KBM-7 (cell line): ENCODE measurements around the gene NMT2.
"Not testable (repeated sequence)": the region's sequence is repeated elsewhere in the genome, so short reads cannot be mapped to it uniquely, and the experiment has no call there.

Source experiments
- DNase-seq: peaks from one replicate; pipeline ENCODE4 v3.0.0-alpha.2; 2015
- in situ Hi-C: fragments of 300-500 bp; cut with MboI; formaldehyde crosslinking; loops from 2 replicates; pipeline ENCODE4 v1.14.3; 2020; ENCODE audit warnings: low sequenced_read_pairs, low pct_unique_long_range_greater_than_20kb, mixed read lengths

NMT2 gene

DNA sequence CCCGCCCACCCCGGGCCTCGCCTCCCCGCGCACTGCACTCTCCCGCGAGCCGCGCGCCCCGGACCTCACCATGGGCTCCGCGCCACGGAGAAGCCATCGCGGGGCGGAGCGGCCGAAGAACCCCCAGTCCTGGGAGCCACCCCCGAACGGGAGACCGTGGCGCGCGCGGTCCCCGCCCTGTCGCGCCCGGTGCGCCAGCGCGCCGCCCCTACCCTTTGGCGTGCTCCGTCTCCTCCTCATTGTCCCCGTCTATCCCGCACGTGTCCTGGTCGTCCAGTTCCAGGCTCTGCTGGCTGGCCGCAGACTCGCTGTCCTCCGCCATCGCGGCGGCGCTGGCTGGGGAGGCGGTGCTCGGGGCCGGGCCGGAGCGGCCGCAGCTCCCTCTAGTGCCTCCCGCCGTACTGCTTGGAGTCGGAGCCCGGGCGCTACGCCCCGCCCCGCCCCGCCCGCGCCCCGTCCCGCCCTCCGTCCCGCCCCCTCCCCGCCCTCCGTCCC is at the start of gene NMT2:
TSS of gene NMT2 (minus strand) at position 403 of the 495 bp plus-strand sequence. CDS start at position 322, 81 bp downstream.
- in situ Hi-C loops, result no loop called here

DNA sequence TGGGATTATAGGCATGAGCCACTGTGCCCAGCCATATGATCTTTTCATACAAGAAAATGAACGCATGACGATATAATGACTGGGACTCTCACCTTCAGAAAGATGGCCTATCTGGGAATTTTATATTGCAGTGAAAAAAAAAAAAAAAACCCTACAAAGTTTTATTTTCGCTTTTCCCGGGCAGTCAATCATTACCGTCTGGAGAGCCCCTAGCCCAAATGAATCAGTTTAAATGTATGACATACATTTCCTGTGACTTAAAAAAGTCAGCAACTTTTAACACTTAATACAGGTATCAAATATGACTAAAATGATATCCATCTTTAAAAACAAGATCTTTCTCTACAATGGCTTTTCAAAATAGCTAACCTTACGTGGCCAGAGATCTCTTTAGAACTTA is 48.2 kb upstream of the NMT2 start:
- DNase-seq, result no peak
- in situ Hi-C loops, result no loop called here

More for the DNA sequence above, at the start of gene NMT2:
- DNase-seq, result peak; percentile 78

DNA sequence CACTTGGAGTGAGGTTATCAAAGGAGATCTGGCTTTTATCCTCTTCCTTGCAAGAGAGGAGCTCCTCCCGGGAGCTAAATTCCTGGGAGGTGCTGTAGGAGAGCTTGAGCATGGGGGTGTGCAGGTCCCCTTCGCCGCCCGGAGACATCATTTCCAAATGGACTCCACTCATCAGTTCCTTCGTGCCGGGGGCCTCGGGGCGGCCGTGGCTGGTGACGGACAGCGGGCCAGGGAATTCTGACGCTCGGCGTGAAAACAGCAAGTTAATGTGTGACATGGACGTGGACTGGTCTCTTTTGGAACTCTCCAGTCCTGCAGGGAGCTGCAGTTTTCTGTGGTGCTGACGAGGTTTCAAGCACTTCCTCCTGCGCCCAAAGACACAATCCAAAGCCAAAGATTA is 45.7 kb upstream of the NMT2 start:
- no peak for DNase-seq
- in situ Hi-C loops, result no loop called here

DNA sequence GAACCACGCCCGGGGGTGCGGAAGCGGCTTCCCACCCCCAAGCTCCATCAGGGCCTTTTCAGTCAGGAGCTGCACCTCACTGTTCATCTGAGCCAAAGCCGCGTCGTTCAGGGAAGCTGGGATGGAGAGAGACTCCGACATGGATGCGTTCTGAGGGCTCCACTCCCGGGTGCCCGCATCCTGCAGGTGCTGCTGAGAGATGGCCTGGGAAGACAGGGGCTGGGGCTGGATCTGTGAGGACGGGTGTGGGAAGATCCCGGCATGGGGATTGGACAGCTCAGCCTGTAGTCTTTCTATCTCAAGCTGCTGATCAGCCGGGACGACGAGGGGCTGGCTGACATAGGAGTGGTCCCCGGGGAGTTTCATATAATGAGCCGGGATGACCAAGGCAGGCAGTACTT is 45.0 kb upstream of the NMT2 start:
- DNase-seq, result no peak
- in situ Hi-C loops, result no loop called here

DNA sequence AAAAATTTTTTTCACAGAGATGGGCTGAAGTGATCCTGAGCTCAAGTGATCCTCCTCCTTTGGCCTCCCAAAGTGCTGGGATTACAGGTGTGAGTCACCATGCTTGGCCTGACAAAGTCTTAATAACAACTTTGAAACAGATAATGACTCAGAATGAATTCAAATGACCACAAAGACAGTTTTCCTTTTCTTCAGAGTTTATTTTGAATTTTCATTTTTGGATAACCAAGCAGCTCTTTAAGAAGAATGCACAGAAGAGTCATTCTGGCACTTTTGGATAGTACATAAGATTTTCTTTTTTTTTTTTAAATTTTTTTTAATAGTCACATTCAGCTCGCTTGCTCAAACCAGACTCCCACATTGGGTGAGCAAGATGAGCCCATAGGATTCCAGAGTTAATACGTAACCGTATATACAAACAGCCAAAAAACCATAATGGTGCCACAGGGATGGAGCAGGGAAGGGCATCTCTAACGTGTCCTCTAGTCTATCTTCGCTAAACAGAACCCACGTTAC is 43.0 kb upstream of the NMT2 start:
- DNase-seq, result no peak
- in situ Hi-C loops, result no loop called here

DNA sequence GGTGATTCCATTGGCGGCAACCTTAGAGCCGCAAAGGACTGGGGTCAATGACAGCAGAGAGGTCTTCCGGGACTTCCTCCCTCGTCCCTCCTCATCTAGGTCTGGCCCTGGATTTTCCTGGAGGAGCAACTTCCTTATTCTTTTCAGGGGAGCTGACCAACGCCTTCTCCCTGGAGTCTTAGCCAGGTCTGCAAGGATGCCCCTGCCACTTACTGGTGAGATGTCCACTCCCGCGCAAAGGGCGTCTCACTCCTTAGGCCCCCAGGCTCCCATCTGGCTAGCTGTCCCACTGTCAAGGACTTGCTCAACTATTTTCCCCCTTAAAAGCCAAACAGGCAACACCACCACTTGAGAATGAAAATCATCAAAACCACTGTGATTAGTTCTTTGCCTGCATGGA is 42.0 kb upstream of the NMT2 start:
- in situ Hi-C loops, result no loop called here
- no peak for DNase-seq

DNA sequence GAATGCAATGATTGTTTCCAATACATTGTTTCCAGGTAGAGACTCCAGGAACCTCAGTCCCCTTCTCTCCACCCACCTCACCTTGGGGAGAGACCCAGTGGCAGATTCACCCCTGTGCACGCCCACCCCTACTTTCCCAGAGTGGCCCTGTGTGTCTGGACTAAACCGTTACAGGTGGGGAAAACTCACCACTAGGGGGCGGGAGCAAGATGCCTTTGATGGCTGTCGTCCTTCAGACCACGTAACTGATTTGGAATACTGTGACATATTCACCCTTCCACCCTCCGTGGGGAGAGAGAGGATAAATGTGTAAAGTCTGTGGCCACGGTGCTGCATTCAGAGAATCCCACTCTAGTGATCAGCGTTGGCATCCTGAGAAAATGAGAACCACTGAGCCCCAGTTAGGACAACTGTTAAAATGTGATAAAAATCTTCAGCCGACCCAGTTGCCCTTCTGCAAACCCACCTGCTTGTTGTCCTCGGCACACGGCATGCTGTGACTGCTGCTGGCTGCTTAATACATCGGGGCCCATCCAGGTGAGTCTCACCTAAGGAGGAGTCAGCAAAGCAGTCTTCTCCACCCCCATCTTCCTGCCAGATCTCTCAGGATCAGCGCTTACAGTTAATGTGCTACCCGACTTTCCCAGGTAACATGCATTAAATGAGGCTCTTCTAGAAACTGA is 41.5 kb upstream of the NMT2 start:
- peak; percentile 63 for DNase-seq
- in situ Hi-C loops, result no loop called here

DNA sequence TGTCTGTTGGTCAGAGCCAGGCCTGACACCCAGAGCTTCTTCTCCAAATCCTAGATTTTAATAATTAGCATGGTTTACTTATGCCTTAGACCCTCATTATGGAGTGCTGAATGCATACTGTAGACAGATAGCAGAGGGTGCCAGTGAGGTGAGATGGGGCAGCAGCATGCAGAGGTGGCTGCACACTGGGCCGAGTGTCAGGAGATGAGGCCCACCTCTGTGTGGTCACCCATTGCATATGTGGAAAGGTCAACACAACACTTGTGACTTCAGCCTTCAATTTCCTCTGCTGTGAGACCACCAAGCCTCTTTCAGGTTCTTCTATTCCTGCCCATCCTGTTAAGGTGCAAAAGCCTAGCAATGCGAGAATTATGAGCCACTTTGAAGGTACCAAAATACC is 39.7 kb upstream of the NMT2 start:
- DNase-seq, result no peak
- in situ Hi-C loops, result no loop called here

DNA sequence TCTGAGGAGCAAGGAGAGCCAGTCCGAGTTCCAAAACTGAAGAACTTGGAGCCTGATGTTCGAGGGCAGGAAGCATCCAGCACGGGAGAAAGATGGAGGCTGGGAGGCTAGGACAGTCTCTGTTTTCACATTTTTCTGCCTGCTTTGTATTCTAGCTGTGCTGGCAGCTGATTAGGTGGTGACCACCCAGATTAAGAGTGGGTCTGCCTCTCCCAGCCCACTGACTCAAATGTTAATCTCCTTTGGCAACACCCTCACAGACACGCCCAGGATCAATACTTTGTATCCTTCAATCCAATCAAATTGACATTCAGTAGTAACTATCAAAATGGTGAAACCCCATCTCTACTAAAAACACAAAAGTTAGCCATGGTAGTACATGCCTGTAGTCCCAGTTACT is 38.9 kb upstream of the NMT2 start:
- DNase-seq, in situ Hi-C loops: not testable (repeated sequence)

DNA sequence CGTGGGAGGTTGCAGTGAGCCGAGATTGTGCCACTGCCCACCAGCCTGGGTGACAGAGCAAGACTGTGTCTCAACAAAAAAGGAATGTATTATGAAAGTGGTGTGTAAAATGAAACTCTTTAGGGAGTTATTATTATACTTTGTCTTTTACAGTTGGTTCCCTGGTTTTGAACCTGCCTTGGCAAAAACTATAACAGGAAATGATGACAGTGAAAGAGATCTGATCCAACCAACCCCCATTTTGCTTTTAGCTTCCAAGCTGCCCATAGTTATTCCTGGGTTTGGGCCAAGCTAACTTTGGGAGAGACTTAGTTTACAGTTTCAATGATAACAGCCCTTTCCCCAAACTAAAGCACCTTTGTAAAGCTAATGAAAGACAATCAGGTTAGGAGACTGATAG is 34.1 kb upstream of the NMT2 start:
- DNase-seq, result no peak
- in situ Hi-C loops, result no loop called here

DNA sequence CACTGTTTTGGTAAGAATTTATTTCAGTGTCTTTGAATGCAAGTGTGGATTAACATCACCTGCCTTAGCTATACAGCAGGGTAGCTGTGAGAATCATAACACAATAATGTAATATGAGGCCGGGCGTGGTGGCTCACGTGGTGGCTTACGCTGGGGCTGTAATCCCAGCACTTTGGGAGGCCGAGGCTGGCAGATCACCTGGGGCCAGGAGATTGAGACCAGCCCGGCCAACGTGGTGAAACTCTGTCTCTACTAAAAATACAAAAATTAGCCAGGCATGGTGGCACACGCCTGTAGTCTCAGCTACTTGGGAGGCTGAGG is 33.8 kb upstream of the NMT2 start:
- DNase-seq, in situ Hi-C loops: not testable (repeated sequence)

DNA sequence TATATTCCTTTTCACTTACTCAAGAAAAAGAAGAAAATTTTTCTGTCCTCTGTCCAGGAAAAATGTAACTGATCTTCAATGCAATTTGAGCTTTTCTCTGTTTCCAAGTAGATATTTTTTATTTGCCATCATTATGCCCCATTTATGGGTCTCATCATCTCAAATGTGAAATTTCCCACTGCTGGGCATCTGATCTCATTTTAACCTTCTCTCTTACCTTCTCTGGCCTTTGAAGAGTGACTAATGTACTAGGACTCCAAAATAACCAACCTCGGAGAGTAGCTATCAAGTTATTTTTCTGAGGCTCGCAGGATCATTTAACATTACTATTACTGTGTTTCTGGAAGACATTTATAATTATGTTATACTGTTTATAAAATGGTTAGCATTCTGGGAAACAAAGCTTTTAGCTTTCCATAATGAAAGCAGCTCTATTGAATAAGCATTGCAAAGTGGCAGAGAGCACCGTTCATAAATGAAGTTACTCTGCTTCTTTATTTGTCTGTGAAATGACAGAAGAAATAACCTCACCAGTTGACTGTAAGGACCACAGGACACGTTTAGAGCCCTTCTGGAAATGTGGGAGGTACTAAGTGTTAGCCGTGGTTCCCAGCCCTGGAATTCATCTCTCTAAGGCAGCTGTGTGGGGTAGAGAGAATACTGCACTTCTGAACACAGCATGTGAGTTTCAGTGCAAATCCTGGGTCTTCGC is 33.3 kb upstream of the NMT2 start:
- DNase-seq, result no peak
- in situ Hi-C loops, result no loop called here

DNA sequence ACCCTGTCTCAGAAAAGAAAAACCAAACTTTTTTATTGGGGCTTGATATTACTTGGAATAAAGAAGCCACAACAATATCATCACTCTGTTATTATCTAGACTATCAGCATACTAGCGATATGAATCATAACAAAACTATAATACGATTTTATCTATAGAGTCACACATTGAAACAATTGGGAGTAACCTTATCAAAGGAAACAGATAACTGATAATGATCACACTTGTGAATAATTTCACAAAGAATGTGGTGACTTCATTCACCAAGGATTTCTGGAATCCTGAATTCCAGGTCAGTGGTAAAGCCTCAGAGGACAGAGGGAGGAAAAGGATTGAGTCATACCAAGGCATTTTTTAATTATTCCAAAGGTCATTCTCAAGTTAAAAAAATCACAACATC is 32.1 kb upstream of the NMT2 start:
- DNase-seq, result no peak
- in situ Hi-C loops, result no loop called here

DNA sequence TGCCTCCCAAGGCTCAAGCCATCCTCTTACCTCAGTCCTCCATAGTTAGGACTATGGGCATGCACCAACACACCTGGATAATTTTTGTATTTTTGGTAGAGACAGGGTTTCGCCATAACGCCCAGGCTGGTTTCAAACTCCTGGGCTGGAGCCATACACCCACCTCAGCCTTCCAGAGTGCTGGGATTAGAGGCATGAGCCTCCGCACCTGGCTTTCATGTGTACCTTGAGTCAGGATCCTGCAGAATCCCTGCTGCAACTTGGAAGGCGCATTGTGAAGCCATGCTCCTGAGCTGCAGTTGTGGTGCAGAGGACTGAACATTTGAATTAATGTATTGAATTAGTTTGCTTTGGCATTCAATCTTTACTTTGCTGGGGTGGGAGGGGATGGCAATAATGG is 29.4 kb upstream of the NMT2 start:
- in situ Hi-C loops, result no loop called here
- DNase-seq, result no peak

DNA sequence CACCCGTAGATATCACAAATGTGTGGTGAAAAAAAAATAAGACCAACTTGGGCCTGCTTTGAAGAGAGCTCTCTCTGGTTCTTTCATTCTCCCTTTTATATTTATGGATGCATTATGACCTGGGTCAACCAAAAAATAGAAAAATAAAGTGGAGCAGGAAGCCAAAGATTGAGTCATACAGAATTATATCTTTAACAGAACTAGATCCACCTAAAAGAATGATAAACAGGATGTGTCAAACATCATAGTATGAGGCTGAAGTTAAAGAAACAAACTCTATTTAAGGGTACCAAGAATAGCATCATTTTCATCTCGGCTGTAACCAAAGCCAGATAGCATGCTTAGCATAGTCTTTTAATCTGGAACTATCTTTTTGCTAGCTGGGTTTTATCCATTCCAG is 28.8 kb upstream of the NMT2 start:
- in situ Hi-C loops, result no loop called here
- no peak for DNase-seq

DNA sequence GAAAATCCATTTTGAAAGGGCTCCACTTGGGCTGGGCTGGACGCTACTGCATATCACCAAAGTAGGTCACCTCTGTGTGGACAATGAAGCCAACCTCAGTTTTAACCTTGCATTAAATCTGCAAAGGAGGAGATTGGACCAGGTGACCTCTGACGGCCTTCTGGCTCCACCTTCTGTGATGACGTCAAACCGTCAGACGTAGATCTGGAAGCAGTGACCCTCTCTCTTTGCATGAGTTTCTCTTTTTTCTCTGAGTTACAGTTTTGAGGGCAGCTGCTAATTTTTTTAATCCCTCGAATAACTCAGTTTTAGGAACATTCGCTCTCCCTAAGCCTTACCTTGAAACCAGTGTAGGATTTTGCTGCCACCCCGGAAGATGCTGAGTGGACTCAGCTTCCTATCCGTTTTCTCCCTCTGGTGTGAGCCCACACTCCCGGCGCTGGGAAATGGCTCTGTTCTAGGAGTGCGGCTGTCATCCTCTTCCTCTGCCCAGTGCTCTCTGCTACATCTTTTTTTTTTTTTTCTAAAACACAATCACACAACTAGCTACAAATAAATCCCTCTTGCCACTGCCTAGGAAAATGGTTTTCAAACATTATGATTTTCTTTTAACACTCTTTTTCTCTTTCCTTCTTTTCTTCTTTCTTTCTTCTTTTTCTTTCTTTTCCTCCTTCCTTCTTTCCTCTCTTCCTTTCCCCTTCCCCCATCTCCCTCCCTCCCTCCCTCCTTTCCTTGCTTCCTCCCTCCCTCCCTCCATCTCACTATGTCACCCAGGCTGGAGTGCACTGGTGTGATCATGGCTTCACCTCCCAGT is 27.7 kb upstream of the NMT2 start:
- DNase-seq, result no peak

DNA sequence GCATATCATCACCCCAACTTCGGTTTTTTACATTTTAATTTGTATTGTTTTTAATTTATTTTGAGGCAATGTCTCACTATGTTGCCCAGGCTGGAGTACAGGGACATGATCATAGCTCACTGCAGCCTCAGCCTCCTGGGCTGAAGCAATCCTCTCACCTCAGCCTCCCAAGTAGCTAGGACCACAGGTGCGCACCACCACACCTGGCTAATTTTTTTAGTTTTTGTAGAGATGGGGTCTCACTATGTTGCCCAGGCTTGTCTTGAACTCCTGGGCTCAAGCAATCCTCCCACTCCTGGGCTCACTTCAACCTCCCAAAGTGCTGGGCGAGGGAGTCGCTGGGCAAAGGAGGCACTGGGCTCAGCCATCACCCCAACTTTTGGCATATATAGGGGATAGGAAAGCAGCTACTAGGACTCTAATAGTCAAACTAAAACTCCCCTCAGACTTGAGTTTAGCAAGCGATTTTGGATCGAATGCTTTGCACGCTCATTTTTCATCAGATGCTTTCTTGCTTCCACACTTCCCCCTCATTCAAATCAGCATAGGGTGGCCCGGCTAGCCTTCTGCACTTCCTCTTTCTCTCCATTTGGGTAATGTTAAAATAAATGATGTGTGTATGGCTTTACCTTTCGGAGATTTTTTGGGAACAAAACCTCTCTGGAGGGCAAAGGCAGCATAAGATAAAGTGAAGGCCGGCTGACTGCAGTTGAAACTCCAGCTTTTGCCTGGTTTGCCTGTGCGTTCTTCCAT is 20.8 kb upstream of the NMT2 start:
- in situ Hi-C loops, result no loop called here
- DNase-seq, result peak; percentile 70

More for the DNA sequence above, 27.7 kb upstream of the NMT2 start:
- in situ Hi-C loops, result no loop called here

DNA sequence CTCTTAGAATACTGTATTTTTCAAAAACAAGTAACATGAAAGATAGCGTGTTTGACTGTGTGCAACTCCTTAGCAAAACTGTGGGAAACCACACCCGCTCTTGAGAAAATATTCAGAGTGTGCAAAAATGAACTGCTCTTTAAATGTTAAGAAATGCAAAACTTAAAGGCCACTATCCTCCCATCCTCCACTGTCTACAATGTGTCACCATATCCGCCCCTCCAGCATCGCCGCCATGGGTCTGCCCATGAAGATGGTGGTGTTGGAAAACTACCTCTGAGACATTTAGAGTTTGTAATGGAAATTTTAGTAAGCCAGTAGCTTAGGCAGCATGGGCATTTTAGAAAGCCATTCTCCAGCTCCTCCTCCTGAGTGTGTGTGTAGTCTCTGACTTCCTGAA is 20.1 kb upstream of the NMT2 start:
- no peak for DNase-seq

More for the DNA sequence above, 20.1 kb upstream of the NMT2 start:
- in situ Hi-C loops, result no loop called here
